Hepatocyte (in vitro differentiated cells): ENCODE measurements around the gene GPRIN1.

Experiments
- EZH2 ChIP-seq: fragments of 200-600 bp; sonication (generic); IDR thresholded peaks from 2 replicates; pipeline ENCODE4 v1.6.1; 2016; ENCODE audit warnings: antibody characterized with exemption, mild to moderate bottlenecking, borderline replicate concordance
- TF ChIP-seq, protein P1 (sequence below): fragments of 200-600 bp; sonication (generic); IDR thresholded peaks from 2 replicates; pipeline ENCODE4 v1.5.1; 2016; ENCODE audit warnings: antibody characterized with exemption, mild to moderate bottlenecking; ENCODE audit not compliant: poor library complexity

GRCh38 chr5:176593273-176593869 is 16.6 kb downstream of the GPRIN1 start:
- TF ChIP-seq, protein P1, sequence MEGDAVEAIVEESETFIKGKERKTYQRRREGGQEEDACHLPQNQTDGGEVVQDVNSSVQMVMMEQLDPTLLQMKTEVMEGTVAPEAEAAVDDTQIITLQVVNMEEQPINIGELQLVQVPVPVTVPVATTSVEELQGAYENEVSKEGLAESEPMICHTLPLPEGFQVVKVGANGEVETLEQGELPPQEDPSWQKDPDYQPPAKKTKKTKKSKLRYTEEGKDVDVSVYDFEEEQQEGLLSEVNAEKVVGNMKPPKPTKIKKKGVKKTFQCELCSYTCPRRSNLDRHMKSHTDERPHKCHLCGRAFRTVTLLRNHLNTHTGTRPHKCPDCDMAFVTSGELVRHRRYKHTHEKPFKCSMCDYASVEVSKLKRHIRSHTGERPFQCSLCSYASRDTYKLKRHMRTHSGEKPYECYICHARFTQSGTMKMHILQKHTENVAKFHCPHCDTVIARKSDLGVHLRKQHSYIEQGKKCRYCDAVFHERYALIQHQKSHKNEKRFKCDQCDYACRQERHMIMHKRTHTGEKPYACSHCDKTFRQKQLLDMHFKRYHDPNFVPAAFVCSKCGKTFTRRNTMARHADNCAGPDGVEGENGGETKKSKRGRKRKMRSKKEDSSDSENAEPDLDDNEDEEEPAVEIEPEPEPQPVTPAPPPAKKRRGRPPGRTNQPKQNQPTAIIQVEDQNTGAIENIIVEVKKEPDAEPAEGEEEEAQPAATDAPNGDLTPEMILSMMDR, result no peak
- TF ChIP-seq EZH2, result no peak
